ENCODE measurements around the gene ANKH.
"Not testable (repeated sequence)": the region's sequence is repeated elsewhere in the genome, so short reads cannot be mapped to it uniquely, and the experiment has no call there.

Gene ANKH

GRCh38 chr5:14826714-14827113, 44.9 kb downstream of the ANKH start:
- DNase-seq (ENCODE audit: low read depth in 2 of 2), result no peak

- no peak for DNase-seq (ENCODE audit: low read depth in 2 of 2)
Observed at GRCh38 chr5:14825977-14826376, 45.6 kb downstream of the ANKH start.

GRCh38 chr5:14824499-14824898, 47.1 kb downstream of the ANKH start:
- DNase-seq (ENCODE audit: low read depth in 2 of 2), result no peak

- DNase-seq (ENCODE audit: low read depth in 2 of 2), result no peak
Observed at GRCh38 chr5:14821100-14821845, 50.3 kb downstream of the ANKH start.

- no peak for DNase-seq (ENCODE audit: low read depth in 2 of 2)
Observed at GRCh38 chr5:14818931-14819790, 52.4 kb downstream of the ANKH start.

GRCh38 chr5:14817762-14818136, 53.8 kb downstream of the ANKH start:
- not testable (repeated sequence) for DNase-seq (ENCODE audit: low read depth in 2 of 2)

- DNase-seq (ENCODE audit: low read depth in 2 of 2), result no peak
Observed at GRCh38 chr5:14816999-14817761, 54.4 kb downstream of the ANKH start.

- DNase-seq (ENCODE audit: low read depth in 2 of 2), result no peak
Observed at GRCh38 chr5:14816374-14816998, 55.1 kb downstream of the ANKH start.

- DNase-seq (ENCODE audit: low read depth in 2 of 2), result no peak
Observed at GRCh38 chr5:14813747-14814146, 57.8 kb downstream of the ANKH start.

- DNase-seq (ENCODE audit: low read depth in 2 of 2), result no peak
Observed at GRCh38 chr5:14812166-14812565, 59.4 kb downstream of the ANKH start.

GRCh38 chr5:14810928-14811572, 60.5 kb downstream of the ANKH start:
- DNase-seq (ENCODE audit: low read depth in 2 of 2), result no peak

- DNase-seq (ENCODE audit: low read depth in 2 of 2), result no peak
Observed at GRCh38 chr5:14810282-14810681, 61.3 kb downstream of the ANKH start.

- DNase-seq (ENCODE audit: low read depth in 2 of 2), result peak; percentile 44 to 50
Observed at GRCh38 chr5:14809369-14810155, 62.0 kb downstream of the ANKH start.

GRCh38 chr5:14807471-14807870, 64.1 kb downstream of the ANKH start:
- no peak for DNase-seq (ENCODE audit: low read depth in 2 of 2)

GRCh38 chr5:14806456-14806855, 65.1 kb downstream of the ANKH start:
- no peak for DNase-seq (ENCODE audit: low read depth in 2 of 2)

GRCh38 chr5:14802541-14802940, 69.0 kb downstream of the ANKH start:
- no peak for DNase-seq (ENCODE audit: low read depth in 2 of 2)

- no peak for DNase-seq (ENCODE audit: low read depth in 2 of 2)
Observed at GRCh38 chr5:14801792-14802191, 69.8 kb downstream of the ANKH start.

- DNase-seq (ENCODE audit: low read depth in 2 of 2), result not testable (repeated sequence)
Observed at GRCh38 chr5:14797385-14797784, 74.2 kb downstream of the ANKH start.

- DNase-seq (ENCODE audit: low read depth in 2 of 2), result no peak
Observed at GRCh38 chr5:14794583-14795230, 76.9 kb downstream of the ANKH start.

- DNase-seq (ENCODE audit: low read depth in 2 of 2), result no peak
Observed at GRCh38 chr5:14793851-14794250, 77.7 kb downstream of the ANKH start.

Data from stimulated activated CD8-positive, alpha-beta memory T cell treated with anti-CD3 and anti-CD28 coated beads, Interleukin-7, amount 100 ng/mL, for 1 hour (primary cell).